NCI-H526 (cell line): Measurements from ENCODE around the gene SBNO1.
"Not testable (repeated sequence)": the region's sequence is repeated elsewhere in the genome, so short reads cannot be mapped to it uniquely, and the experiment has no call there.

Source experiments
- DNase-seq, 2 experiments: peaks; one replicate each; lab custom pipeline; 2025; lab: John Stamatoyannopoulos, UW

The SBNO1 gene

DNA sequence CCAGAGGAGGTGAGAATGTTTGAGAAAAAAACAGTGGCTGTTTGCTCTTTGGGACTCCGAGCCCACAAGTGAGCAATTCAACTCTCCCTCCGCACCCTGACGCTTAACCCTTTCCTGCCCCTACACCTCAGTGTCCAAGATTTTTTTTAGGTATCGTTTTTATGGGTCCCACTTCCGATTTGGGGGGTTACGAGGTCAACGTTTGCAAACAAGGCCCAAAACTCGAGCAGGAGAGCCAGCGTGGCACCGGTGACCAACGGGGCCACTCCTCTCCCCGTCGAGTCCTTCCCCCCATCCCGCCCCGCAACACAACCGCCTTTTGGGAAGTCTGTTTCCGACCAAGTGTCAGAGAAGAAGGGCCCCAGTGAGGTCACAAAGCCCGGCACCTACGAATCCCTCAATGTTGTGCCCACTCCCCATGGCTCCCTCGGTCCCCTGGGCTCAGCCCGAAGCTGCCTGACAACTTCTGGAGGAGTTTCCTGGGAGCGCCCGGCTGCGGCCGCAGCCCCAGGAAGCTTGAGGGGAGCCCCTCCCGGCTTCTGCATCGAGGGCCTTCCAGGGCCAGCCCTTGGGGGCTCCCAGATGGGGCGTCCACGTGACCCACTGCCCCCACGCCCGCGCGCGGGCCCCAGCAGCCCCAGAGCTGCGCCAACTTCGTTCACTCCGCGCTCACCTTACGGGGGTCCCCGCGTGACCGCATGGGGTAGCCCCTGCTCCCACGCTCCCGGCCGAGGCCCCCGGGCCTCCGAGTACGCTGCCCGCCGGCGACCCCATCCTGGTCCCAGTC lies 94.2 kb downstream of the SBNO1 start:
- DNase-seq: peak; percentile 63 to 69

DNA sequence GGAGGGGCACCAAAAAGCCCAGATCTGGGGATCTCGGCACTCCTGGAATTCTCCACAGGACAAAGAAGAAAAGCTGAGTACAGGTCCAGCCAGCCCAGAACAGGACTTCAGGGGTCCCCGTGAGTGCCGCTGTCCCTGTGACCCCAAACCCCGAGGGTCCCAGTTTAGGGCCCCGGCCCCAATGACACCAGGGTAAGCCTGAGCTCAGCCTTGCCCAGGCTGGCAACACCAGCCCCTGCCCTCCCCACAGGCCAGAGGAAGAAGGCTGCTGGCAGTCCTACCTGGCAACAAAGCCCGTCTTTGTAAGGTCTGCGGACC lies 94.8 kb downstream of the SBNO1 start:
- no peak for DNase-seq

- DNase-seq: peak; percentile 79 to 87
Measured at GRCh38 chr12:123269395-123269892, 95.2 kb downstream of the SBNO1 start.

DNA sequence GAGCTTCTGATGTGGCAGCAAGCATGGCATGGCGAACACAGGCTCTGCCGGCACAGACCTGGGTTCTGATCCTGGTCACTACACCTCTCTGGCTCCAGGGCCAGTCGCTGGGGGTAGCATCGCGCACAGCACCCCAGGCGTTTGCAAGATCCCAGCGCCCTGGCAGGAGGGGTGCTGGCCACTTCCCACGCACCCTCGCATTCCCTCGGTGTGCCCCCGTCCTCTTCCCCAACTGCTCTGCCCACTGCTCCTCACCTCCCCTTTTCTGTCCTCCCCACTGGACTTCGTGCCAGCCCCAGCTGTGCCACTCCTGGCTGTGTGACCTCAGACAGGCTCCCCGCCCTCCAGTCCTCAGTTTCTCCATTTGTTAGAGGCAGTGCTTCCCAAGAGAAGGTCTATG lies 95.8 kb downstream of the SBNO1 start:
- no peak for DNase-seq

GRCh38 chr12:123267991-123268843 lies 96.4 kb downstream of the SBNO1 start:
- DNase-seq: peak; percentile 35 to 69

DNA sequence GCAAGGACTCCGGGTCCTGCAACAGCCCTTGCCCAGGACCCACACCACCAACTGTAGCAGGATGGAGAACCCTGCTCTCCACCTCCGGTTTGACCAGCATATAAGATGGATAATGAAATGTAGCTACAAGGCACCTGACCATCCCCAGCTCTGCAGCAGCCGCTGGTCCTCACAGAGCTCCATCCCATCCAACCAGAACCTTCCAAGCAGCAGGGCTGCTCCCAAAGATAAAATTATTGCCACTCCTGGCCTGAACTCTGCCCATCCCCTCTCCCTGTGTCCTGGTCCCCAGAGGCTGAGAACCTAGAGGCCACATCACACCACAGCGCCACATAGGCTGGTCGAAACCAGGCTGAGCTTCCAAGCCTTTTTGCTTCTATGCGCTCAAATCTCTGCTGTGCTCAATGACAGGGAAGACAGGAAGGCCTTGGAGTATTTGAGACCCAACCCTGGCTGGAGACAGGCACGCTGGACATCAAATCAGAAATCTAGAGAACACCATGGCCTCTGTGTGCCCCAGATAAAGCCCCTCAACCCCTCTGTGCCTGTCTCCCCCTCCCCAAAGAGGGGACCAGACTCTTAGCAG lies 97.2 kb downstream of the SBNO1 start:
- no peak for DNase-seq

DNA sequence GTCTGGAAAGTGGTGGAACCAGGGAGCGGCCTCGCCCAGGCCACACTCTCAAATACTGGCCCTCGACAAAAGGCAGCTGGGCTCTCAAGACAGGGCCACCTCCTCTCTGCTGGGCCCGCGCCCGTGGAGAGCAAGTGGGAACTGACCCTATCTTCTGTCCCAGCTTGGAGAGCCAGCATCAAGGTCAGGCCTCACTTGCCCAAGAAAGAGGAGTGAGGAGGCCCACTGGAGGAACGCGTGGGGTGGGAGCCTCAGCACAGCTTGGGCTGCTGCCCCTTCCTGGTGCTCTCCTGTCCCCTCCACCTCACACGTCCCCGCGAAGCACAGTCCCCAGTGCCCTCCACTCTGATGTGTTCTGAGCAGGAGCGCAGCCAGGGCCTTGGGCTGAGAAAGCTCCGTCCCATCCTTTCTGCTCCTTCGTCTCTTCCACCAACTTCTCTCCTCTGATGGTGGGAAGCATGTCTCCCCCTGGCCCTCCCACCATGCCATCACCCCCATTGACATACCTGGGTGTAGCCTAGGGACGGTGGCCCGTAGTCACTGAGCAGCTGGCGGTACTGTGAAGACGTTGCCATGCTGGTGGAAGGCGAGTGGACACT lies 97.9 kb downstream of the SBNO1 start:
- DNase-seq: no peak

- no peak for DNase-seq
Measured at GRCh38 chr12:123265851-123266678, 98.6 kb downstream of the SBNO1 start.

GRCh38 chr12:123264642-123265041 lies 100.0 kb downstream of the SBNO1 start:
- DNase-seq: no peak

DNA sequence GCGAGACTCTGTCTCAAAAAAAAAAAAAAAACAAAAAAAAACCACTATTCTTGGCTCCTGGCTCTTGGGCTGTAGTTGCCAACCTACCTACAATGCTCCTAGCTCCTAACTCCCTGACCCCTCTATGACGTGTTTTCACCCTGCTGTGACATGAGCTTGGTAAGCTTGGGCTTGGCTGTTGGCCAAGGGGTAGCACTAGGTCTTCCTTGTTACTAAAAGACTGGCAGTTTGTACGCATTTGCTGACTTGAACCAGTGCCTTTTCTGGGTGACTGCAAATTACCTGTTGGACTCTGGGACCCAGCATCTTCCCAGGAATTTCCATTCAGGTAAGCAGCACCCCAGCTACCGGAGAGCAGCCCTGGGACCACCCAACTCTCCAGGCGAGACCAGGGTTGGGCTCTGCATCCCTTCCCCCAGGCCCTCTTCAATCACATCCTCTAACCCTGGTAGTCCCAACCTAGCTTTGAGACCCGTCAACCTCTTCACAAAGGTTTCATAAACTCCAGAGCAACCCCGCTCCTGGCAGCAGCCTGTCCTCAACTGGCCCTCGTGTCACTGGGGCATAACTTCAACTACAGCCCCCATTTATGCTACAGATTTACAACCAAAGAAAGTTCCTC lies 101.3 kb downstream of the SBNO1 start:
- DNase-seq: no peak

- no peak for DNase-seq
Measured at GRCh38 chr12:123261196-123261595, 103.5 kb downstream of the SBNO1 start.

DNA sequence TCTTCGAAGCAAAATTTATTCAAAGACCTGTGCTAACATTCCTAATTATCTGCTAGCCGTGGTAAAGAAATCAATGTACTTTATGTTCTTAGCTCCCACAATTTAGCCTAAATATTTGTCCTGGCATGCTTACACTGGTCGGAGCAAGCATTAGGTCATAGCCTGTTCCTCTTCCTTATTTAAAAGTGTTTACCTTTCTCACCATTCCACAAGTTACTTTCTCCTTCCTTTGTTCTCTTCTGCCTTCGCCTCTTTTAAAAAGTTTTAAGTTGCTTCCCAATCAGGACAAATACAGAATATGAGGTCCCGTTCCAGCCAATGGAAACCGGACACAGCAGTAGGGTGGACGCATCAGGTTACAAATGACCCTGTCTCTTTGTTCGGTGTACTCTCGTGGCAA lies 104.6 kb downstream of the SBNO1 start:
- no peak for DNase-seq

DNA sequence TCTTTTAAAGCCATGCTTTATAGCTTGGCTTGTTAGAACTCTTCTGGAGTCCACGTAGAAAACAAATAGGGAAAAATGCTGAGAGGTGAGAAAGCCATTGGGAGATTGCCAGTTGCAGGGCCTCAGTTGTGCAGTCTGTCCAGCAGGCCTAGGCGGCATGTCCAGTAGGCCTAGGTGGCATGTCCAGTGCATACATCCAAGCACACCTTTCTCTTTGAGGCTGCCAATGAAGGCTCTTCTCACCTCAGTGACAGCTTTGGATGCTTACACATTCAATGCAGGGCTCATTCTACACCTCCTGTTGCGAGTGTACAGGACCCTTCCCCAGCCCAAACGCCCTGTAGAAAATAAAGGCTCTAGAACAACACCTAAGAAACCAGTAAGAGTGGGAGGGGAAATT lies 106.1 kb downstream of the SBNO1 start:
- DNase-seq: no peak

DNA sequence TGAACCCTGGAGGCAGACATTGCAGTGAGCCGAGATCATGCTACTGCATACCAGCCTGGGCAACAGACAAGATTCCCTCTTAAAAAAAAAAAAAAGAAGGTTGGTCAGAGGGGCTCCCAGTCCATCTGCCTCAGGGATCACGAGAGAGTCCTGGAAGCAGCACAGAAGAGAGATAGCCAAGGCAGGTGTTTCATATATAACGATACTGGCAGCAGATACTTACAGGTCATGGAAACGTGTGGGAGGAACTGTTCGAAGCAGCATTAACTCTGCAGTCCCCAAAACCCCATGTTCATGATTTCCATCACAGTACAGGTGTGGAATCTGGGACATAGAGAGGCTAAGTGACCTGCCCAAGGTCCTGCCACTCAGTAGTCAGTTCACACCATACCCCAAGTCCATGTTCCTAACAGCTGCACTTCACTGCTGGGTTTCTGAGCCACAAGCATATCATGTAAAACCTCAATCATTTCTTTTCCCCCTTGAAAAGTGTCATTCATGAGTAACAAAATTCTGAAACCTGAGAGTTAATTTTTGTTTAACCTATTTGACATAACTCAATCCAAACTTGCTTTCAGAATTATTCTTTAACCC lies 109.7 kb downstream of the SBNO1 start:
- DNase-seq: no peak

- DNase-seq: no peak
Measured at GRCh38 chr12:123253641-123254459, 110.8 kb downstream of the SBNO1 start.

DNA sequence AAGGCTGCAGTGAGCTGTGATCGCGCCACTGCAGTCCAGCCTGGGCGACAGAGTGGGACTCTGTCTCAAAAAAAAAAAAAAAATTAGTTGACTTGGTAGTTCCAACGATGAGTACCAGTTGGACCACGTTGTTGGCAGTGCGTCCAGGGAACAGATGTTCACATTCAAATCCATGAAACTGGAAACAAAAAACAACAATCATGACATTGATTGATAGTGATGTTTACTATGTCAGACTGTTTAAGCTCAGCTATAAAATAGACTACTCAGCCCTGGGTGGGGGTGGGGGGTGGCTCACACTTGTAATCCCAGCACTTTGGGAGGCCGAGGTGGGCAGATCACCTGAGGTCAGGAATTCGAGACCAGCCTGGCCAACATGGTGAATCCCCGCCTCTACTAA lies 112.3 kb downstream of the SBNO1 start:
- not testable (repeated sequence) for DNase-seq

DNA sequence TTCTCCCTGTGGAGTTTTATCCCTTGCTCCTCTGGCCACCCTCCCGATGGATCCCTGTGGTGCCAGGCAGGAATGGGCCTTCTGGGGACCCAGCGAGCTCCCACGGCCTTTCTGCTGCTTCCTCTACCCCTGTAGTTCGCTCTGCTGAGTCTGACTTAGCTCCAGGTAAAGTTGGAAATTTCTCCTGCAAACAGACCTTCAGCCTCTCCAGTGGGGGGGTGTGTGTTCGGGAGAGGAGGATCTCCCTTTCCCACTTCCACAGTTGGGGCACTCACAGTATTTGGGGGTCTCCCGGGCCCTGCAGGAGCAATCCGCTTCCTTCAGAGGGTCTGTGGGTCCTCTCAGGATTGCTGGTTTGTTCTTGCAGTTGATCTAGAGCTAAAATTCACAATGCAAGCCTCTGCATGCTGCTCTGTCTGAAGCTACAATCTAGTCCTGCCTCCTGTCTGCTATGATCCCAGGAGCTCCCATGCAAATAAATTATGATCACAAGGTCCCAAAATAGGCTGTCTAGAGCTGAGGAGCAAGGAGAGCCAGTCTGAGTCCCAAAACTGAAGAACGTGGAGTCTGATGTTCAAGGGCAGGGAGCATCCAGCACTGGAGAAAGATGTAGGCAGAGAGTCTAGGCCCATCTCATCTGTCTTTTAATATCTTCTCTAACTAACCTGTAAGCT lies 113.1 kb downstream of the SBNO1 start:
- no peak for DNase-seq

GRCh38 chr12:123250471-123251383 lies 113.9 kb downstream of the SBNO1 start:
- DNase-seq: peak; percentile 54 to 78
